Measurements from ENCODE around the gene ME3.

The ME3 gene

GRCh38 chr11:86708669-86709068, 36.3 kb upstream of the ME3 start:
- Histone ChIP-seq H3K4me1 (no peaks in the 10 kb centered on the region), H3K4me3 (no peak overlapping the region), H3K36me3 (no peaks in the 10 kb centered on the region), H3K9me3 (no peaks in the 10 kb centered on the region), H3K27ac (no peak overlapping the region), H3K27me3 (no peaks in the 10 kb centered on the region)
- no peak for DNase-seq
- intact Hi-C loops (cut with DNase I; ENCODE audit: low total_unique reads), result no loop called here
- no peak for TF ChIP-seq CTCF (IDR thresholded peaks at IDR 0.05)

- no peak for DNase-seq
- Histone ChIP-seq H3K27me3 (no peaks in the 10 kb centered on the region), H3K27ac (no peak overlapping the region), H3K4me1 (peaks cover 0 to 5% (median 0%) of the 10 kb centered on the region in 4 donors), H3K9me3 (no peaks in the 10 kb centered on the region), H3K36me3 (no peaks in the 10 kb centered on the region), H3K4me3 (no peak overlapping the region)
- intact Hi-C loops (cut with DNase I; ENCODE audit: low total_unique reads), result no loop called here
- no peak for TF ChIP-seq CTCF (IDR thresholded peaks at IDR 0.05)
Observed at GRCh38 chr11:86706338-86707131, 34.1 kb upstream of the ME3 start.

GRCh38 chr11:86704710-86705109, 32.3 kb upstream of the ME3 start:
- no peaks in the 10 kb centered on the region for H3K36me3 ChIP-seq
- H3K4me3 ChIP-seq, result no peak overlapping the region
- no peaks in the 10 kb centered on the region for H3K27me3 ChIP-seq
- intact Hi-C loops (cut with DNase I; ENCODE audit: low total_unique reads), result no loop called here
- H3K27ac ChIP-seq, result no peak overlapping the region
- no peak for DNase-seq
- no peak for TF ChIP-seq CTCF (IDR thresholded peaks at IDR 0.05)
- H3K4me1 ChIP-seq, result peaks cover 0 to 5% (median 0%) of the 10 kb centered on the region in 4 donors
- H3K9me3 ChIP-seq, result no peaks in the 10 kb centered on the region

GRCh38 chr11:86703987-86704386, 31.6 kb upstream of the ME3 start:
- no peak overlapping the region for H3K4me3 ChIP-seq
- H3K36me3 ChIP-seq, result no peaks in the 10 kb centered on the region
- intact Hi-C loops (cut with DNase I; ENCODE audit: low total_unique reads), result no loop called here
- H3K9me3 ChIP-seq, result no peaks in the 10 kb centered on the region
- no peaks in the 10 kb centered on the region for H3K27me3 ChIP-seq
- H3K27ac ChIP-seq, result no peak overlapping the region
- no peak for DNase-seq
- H3K4me1 ChIP-seq, result peaks cover 0 to 5% (median 0%) of the 10 kb centered on the region in 4 donors
- TF ChIP-seq CTCF (IDR thresholded peaks at IDR 0.05), result no peak

- Histone ChIP-seq H3K4me1 (peaks cover 0 to 5% (median 0%) of the 10 kb centered on the region in 4 donors), H3K4me3 (no peak overlapping the region), H3K36me3 (no peaks in the 10 kb centered on the region), H3K27ac (no peak overlapping the region), H3K9me3 (no peaks in the 10 kb centered on the region), H3K27me3 (no peaks in the 10 kb centered on the region)
- no peak for TF ChIP-seq CTCF (IDR thresholded peaks at IDR 0.05)
- intact Hi-C loops (cut with DNase I; ENCODE audit: low total_unique reads), result no loop called here
- no peak for DNase-seq
Observed at GRCh38 chr11:86702220-86702983, 30.0 kb upstream of the ME3 start.
